ENCODE results near the gene PARD3B. TPM values are rescaled to one million over a fixed set of nuclear protein-coding genes. Genes with fewer than 3 reads are reported as not detected.
"Not testable (repeated sequence)": the region's sequence is repeated elsewhere in the genome, so short reads cannot be mapped to it uniquely, and the experiment has no call there.

PARD3B gene
- total RNA-seq, 1 experiment from 2014 or later, result 5.1 TPM

- peaks cover 26% of the 10 kb centered on the region for H3K4me1 ChIP-seq
- DNase-seq; H3K4me3 ChIP-seq; H3K36me3 ChIP-seq; H3K27ac ChIP-seq; H3K27me3 ChIP-seq; H3K9me3 ChIP-seq (replicated peaks): not testable (repeated sequence)
Measured at GRCh38 chr2:205493528-205493927, 948.3 kb downstream of the PARD3B start.

- H3K36me3 ChIP-seq, result no peaks in the 10 kb centered on the region
- peak overlapping the region; percentile 71 for H3K27ac ChIP-seq
- no peaks in the 10 kb centered on the region for H3K27me3 ChIP-seq
- no peak for DNase-seq
- peaks cover 26% of the 10 kb centered on the region for H3K4me1 ChIP-seq
- no peaks in the 10 kb centered on the region for H3K9me3 ChIP-seq (replicated peaks)
- H3K4me3 ChIP-seq, result no peak overlapping the region
Measured at GRCh38 chr2:205494537-205495235, 949.4 kb downstream of the PARD3B start.

GRCh38 chr2:205495819-205496218 lies 950.5 kb downstream of the PARD3B start:
- peaks cover 26% of the 10 kb centered on the region for H3K4me1 ChIP-seq
- no peaks in the 10 kb centered on the region for H3K27me3 ChIP-seq
- peak overlapping the region; percentile 71 for H3K27ac ChIP-seq
- DNase-seq, result no peak
- no peaks in the 10 kb centered on the region for H3K36me3 ChIP-seq
- H3K4me3 ChIP-seq, result no peak overlapping the region
- H3K9me3 ChIP-seq (replicated peaks), result no peaks in the 10 kb centered on the region

- DNase-seq, result no peak
- Histone ChIP-seq H3K9me3 (replicated peaks) (no peaks in the 10 kb centered on the region), H3K4me3 (no peak overlapping the region), H3K36me3 (no peaks in the 10 kb centered on the region), H3K4me1 (peaks cover 26% of the 10 kb centered on the region), H3K27ac (peak overlapping the region; percentile 71), H3K27me3 (no peaks in the 10 kb centered on the region)
Measured at GRCh38 chr2:205496370-205496769, 951.1 kb downstream of the PARD3B start.

GRCh38 chr2:205496772-205497171 lies 951.5 kb downstream of the PARD3B start:
- no peaks in the 10 kb centered on the region for H3K36me3 ChIP-seq
- DNase-seq, result peak in 1 of 2 experiments; percentile 34
- H3K4me3 ChIP-seq, result no peak overlapping the region
- no peaks in the 10 kb centered on the region for H3K27me3 ChIP-seq
- peaks cover 26% of the 10 kb centered on the region for H3K4me1 ChIP-seq
- H3K27ac ChIP-seq, result peak overlapping the region; percentile 71
- H3K9me3 ChIP-seq (replicated peaks), result no peaks in the 10 kb centered on the region

GRCh38 chr2:205499006-205499405 lies 953.7 kb downstream of the PARD3B start:
- Histone ChIP-seq H3K36me3 (no peaks in the 10 kb centered on the region), H3K4me1 (peaks cover 26% of the 10 kb centered on the region), H3K9me3 (replicated peaks) (no peaks in the 10 kb centered on the region), H3K27me3 (no peaks in the 10 kb centered on the region), H3K27ac (no peak overlapping the region), H3K4me3 (no peak overlapping the region)
- no peak for DNase-seq

GRCh38 chr2:205500065-205500464 lies 954.8 kb downstream of the PARD3B start:
- Histone ChIP-seq H3K4me1 (peaks cover 20% of the 10 kb centered on the region), H3K36me3 (no peaks in the 10 kb centered on the region), H3K27ac (no peak overlapping the region), H3K27me3 (no peaks in the 10 kb centered on the region), H3K9me3 (replicated peaks) (0 out of 2 replicates have a peak, but pooled peaks cover 2% of the 10 kb centered on the region), H3K4me3 (no peak overlapping the region)
- DNase-seq, result no peak

GRCh38 chr2:205500951-205501350 lies 955.7 kb downstream of the PARD3B start:
- Histone ChIP-seq H3K4me1 (peaks cover 11% of the 10 kb centered on the region), H3K4me3 (no peak overlapping the region), H3K27ac (no peak overlapping the region), H3K9me3 (replicated peaks) (0 out of 2 replicates have a peak, but pooled peaks cover 2% of the 10 kb centered on the region), H3K36me3 (no peaks in the 10 kb centered on the region), H3K27me3 (no peaks in the 10 kb centered on the region)
- no peak for DNase-seq

GRCh38 chr2:205501826-205502225 lies 956.6 kb downstream of the PARD3B start:
- Histone ChIP-seq H3K27ac (no peak overlapping the region), H3K4me1 (peaks cover 2% of the 10 kb centered on the region), H3K27me3 (no peaks in the 10 kb centered on the region), H3K4me3 (no peak overlapping the region), H3K36me3 (no peaks in the 10 kb centered on the region), H3K9me3 (replicated peaks) (0 out of 2 replicates have a peak, but pooled peaks cover 2% of the 10 kb centered on the region)
- no peak for DNase-seq

- no peaks in the 10 kb centered on the region for H3K36me3 ChIP-seq
- 0 out of 2 replicates have a peak, but pooled peaks cover 2% of the 10 kb centered on the region for H3K9me3 ChIP-seq (replicated peaks)
- H3K27me3 ChIP-seq, result no peaks in the 10 kb centered on the region
- no peak overlapping the region for H3K4me3 ChIP-seq
- H3K4me1 ChIP-seq, result no peaks in the 10 kb centered on the region
- no peak for DNase-seq
- no peak overlapping the region for H3K27ac ChIP-seq
Measured at GRCh38 chr2:205505371-205505770, 960.1 kb downstream of the PARD3B start.

GRCh38 chr2:205509655-205510054 lies 964.4 kb downstream of the PARD3B start:
- Histone ChIP-seq H3K27me3 (no peaks in the 10 kb centered on the region), H3K36me3 (no peaks in the 10 kb centered on the region), H3K4me1 (peaks cover 9% of the 10 kb centered on the region), H3K9me3 (replicated peaks) (peaks cover 2% of the 10 kb centered on the region; the same call in 1 of the 2 replicates), H3K4me3 (no peak overlapping the region), H3K27ac (no peak overlapping the region)
- DNase-seq, result no peak

GRCh38 chr2:205510345-205510744 lies 965.1 kb downstream of the PARD3B start:
- no peak overlapping the region for H3K4me3 ChIP-seq
- H3K36me3 ChIP-seq, result no peaks in the 10 kb centered on the region
- no peaks in the 10 kb centered on the region for H3K27me3 ChIP-seq
- H3K27ac ChIP-seq, result no peak overlapping the region
- no peak for DNase-seq
- peaks cover 9% of the 10 kb centered on the region for H3K4me1 ChIP-seq
- no peaks in the 10 kb centered on the region; the same call in 1 of the 2 replicates for H3K9me3 ChIP-seq (replicated peaks)

GRCh38 chr2:205511221-205511620 lies 965.9 kb downstream of the PARD3B start:
- H3K27ac ChIP-seq, result peak overlapping the region; percentile 26; the same call in 1 of the 2 replicates
- peaks cover 9% of the 10 kb centered on the region for H3K4me1 ChIP-seq
- DNase-seq, result peak in 1 of 2 experiments; percentile 27
- H3K27me3 ChIP-seq, result no peaks in the 10 kb centered on the region
- no peaks in the 10 kb centered on the region; the same call in 1 of the 2 replicates for H3K9me3 ChIP-seq (replicated peaks)
- no peak overlapping the region for H3K4me3 ChIP-seq
- no peaks in the 10 kb centered on the region for H3K36me3 ChIP-seq

- peak; percentile 19 to 41 for DNase-seq
Measured at GRCh38 chr2:205511641-205512040, 966.4 kb downstream of the PARD3B start.

GRCh38 chr2:205520311-205520710 lies 975.0 kb downstream of the PARD3B start:
- Histone ChIP-seq H3K9me3 (replicated peaks) (no peaks in the 10 kb centered on the region; the same call in 1 of the 2 replicates), H3K4me1 (no peaks in the 10 kb centered on the region), H3K27ac (no peak overlapping the region), H3K36me3 (no peaks in the 10 kb centered on the region), H3K27me3 (no peaks in the 10 kb centered on the region), H3K4me3 (no peak overlapping the region)
- no peak for DNase-seq

More at GRCh38 chr2:205511641-205512040, 966.4 kb downstream of the PARD3B start:
- Histone ChIP-seq H3K36me3 (no peaks in the 10 kb centered on the region), H3K4me3 (no peak overlapping the region), H3K27me3 (no peaks in the 10 kb centered on the region), H3K27ac (peak overlapping the region; percentile 26; the same call in 1 of the 2 replicates), H3K4me1 (peaks cover 9% of the 10 kb centered on the region), H3K9me3 (replicated peaks) (no peaks in the 10 kb centered on the region; the same call in 1 of the 2 replicates)
